MCF 10A (cell line): Measurements from ENCODE around the gene GABPB2. TPM values are rescaled to one million over a fixed set of nuclear protein-coding genes. Genes with fewer than 3 reads are reported as not detected.

Experiments used
- BruUV-seq: library from RNA; stranded (reverse); fragments of 400-500 nt; replicated peaks from 2 replicates; lab custom pipeline; 2021; lab: Mats Ljungman, UMichigan
- CTCF ChIA-PET: fragments of 300-600 bp; sonication (Branson Sonifier 250); formaldehyde crosslinking; extraction: SDS; loops from one replicate; lab custom pipeline; 2021; ENCODE audit warnings: antibody characterized with exemption, inconsistent platforms; lab: Yijun Ruan, JAX
- POLR2A ChIA-PET: fragments of 300-600, 350-650 bp; sonication (Branson Sonifier 250); formaldehyde crosslinking; extraction: SDS; loops from one replicate; lab custom pipeline; 2020; ENCODE audit warnings: antibody characterized with exemption, inconsistent platforms; lab: Yijun Ruan, JAX
- DNase-seq: peaks from one replicate; pipeline ENCODE4 v3.0.0-alpha.2; 2018; ENCODE audit not compliant: unreplicated experiment
- H3K27ac Mint-ChIP-seq: one replicate; pipeline ENCODE4 v1.8.0; 2022; ENCODE audit warnings: mild to moderate bottlenecking, low read depth, mixed read lengths; ENCODE audit not compliant: unreplicated experiment
- H3K27me3 Mint-ChIP-seq: one replicate; pipeline ENCODE4 v1.8.0; 2022; ENCODE audit warnings: mixed read lengths; ENCODE audit not compliant: insufficient read depth, unreplicated experiment
- H3K36me3 Mint-ChIP-seq: one replicate; pipeline ENCODE4 v1.8.0; 2022; ENCODE audit warnings: mild to moderate bottlenecking, moderate library complexity, mixed read lengths; ENCODE audit not compliant: insufficient read depth, unreplicated experiment
- H3K4me1 Mint-ChIP-seq: one replicate; pipeline ENCODE4 v1.8.0; 2022; ENCODE audit warnings: mixed read lengths; ENCODE audit not compliant: insufficient read depth, unreplicated experiment
- H3K4me3 Mint-ChIP-seq: one replicate; pipeline ENCODE4 v1.8.0; 2022; ENCODE audit warnings: mild to moderate bottlenecking, moderate library complexity, mixed read lengths; ENCODE audit not compliant: unreplicated experiment
- H3K9me3 Mint-ChIP-seq: one replicate; pipeline ENCODE4 v1.8.0; 2022; ENCODE audit warnings: mixed read lengths; ENCODE audit not compliant: unreplicated experiment
- CTCF ChIP-seq: fragments of 200-600 bp; IDR thresholded peaks from one replicate; pipeline ENCODE4 v1.8.0; 2022; ENCODE audit warnings: antibody characterized with exemption, mild to moderate bottlenecking; ENCODE audit not compliant: unreplicated experiment
- intact Hi-C: fragments of 100-400 bp; cut with micrococcal nuclease; formaldehyde crosslinking; loops from 2 replicates; pipeline ENCODE4 v1.14.1; 2022
- total RNA-seq: library from RNA; stranded (reverse); gene quantifications from 2 replicates; pipeline ENCODE4 v1.2.3, GENCODE V29; 2022

GABPB2 gene
- total RNA-seq, 1 experiment from 2014 or later, result 20.2 TPM

- peaks cover 46% of the 10 kb centered on the region for H3K36me3 Mint-ChIP-seq
- peak overlapping the region; percentile 87 for H3K4me3 Mint-ChIP-seq
- TSS peak; percentile 44 for BruUV-seq
- ChIA-PET CTCF (interaction anchor here (0.7 to 2.4 kb wide), 5 partner anchors 9 to 25 kb away, joined by 3 to 12 read pairs (median 4); partner anchors contain the start of genes TMOD4, TNFAIP8L2 and VPS72), POLR2A (interaction anchor here (0.6 to 4.8 kb wide), 20 partner anchors 9 to 284 kb away, joined by 3 to 91 read pairs (median 4); partner anchors contain the start of genes C1orf56, GABPB2, MINDY1 and PSMD4)
- intact Hi-C loops, result no loop called here
- peak; percentile 32 for DNase-seq
- H3K9me3 Mint-ChIP-seq, result no peaks in the 10 kb centered on the region
- no peak for TF ChIP-seq CTCF
- H3K27ac Mint-ChIP-seq, result peak overlapping the region; percentile 97
- no peaks in the 10 kb centered on the region for H3K27me3 Mint-ChIP-seq
- H3K4me1 Mint-ChIP-seq, result peaks cover 25% of the 10 kb centered on the region
Observed at GRCh38 chr1:151165281-151165737, 94.7 kb downstream of the GABPB2 start.

GRCh38 chr1:151165738-151166504 is 95.4 kb downstream of the GABPB2 start, which contains the start of the genes LYSMD1 and SCNM1:
Gene LYSMD1 (minus strand): TSS chr1:151165902. CDS start chr1:151165258, 644 bp downstream.
Gene SCNM1 (plus strand): TSS chr1:151166144. CDS start chr1:151166153, 9 bp downstream.
- Mint-ChIP-seq H3K4me1 (peaks cover 25% of the 10 kb centered on the region), H3K4me3 (peak within 1 kb of the TSS; percentile 87), H3K27ac (peak within 1 kb of the TSS; percentile 97), H3K9me3 (no peaks in the 10 kb centered on the region), H3K36me3 (peaks cover 40% of the 10 kb centered on the region), H3K27me3 (no peaks in the 10 kb centered on the region)
- peak; percentile 100 for DNase-seq
- ChIA-PET POLR2A (interaction anchor here (0.6 to 4.8 kb wide), 40 partner anchors 8 to 792 kb away, joined by 3 to 91 read pairs (median 4); partner anchors contain the start of genes C1orf56, MINDY1, PI4KB and PIP5K1A), CTCF (interaction anchor here (0.5 to 2.4 kb wide), 7 partner anchors 9 to 142 kb away, joined by 3 to 12 read pairs (median 4); partner anchors contain the start of genes TNFAIP8L2 and VPS72)
- TF ChIP-seq CTCF, result no peak
- BruUV-seq, result TSS peak; percentile 72
- intact Hi-C loops, result no loop called here

GRCh38 chr1:151166505-151166956 is 96.0 kb downstream of the GABPB2 start:
- Mint-ChIP-seq H3K27ac (peak overlapping the region; percentile 97), H3K9me3 (no peaks in the 10 kb centered on the region), H3K4me3 (peak overlapping the region; percentile 87), H3K4me1 (peaks cover 25% of the 10 kb centered on the region), H3K36me3 (peaks cover 36% of the 10 kb centered on the region), H3K27me3 (no peaks in the 10 kb centered on the region)
- CTCF ChIA-PET, result interaction anchor here (0.5 to 2.4 kb wide), 8 partner anchors 21 to 596 kb away, joined by 3 to 12 read pairs (median 4); partner anchors contain the start of gene VPS72
- intact Hi-C loops, result no loop called here
- no TSS peak for BruUV-seq
- POLR2A ChIA-PET, result interaction anchor here (0.6 to 4.8 kb wide), 32 partner anchors 8 to 860 kb away, joined by 3 to 91 read pairs (median 4); partner anchors contain the start of genes C1orf56, MINDY1, PI4KB and PIP5K1A
- DNase-seq, result peak; percentile 56
- TF ChIP-seq CTCF, result no peak
